NCI-H1436 treated with DMSO at 0.1 percent for 48 hours (cell line): Measurements from ENCODE around the gene CNIH3.
"Not testable (repeated sequence)": the region's sequence is repeated elsewhere in the genome, so short reads cannot be mapped to it uniquely, and the experiment has no call there.

Source experiments
- DNase-seq: peaks from one replicate; lab custom pipeline; 2025; lab: John Stamatoyannopoulos, UW

The CNIH3 gene

GRCh38 chr1:224643653-224644052 is 27.5 kb downstream of the CNIH3 start:
- no peak for DNase-seq

- DNase-seq = no peak
These were observed 28.5 kb downstream of the CNIH3 start for GRCh38 chr1:224644553-224645154.

DNA sequence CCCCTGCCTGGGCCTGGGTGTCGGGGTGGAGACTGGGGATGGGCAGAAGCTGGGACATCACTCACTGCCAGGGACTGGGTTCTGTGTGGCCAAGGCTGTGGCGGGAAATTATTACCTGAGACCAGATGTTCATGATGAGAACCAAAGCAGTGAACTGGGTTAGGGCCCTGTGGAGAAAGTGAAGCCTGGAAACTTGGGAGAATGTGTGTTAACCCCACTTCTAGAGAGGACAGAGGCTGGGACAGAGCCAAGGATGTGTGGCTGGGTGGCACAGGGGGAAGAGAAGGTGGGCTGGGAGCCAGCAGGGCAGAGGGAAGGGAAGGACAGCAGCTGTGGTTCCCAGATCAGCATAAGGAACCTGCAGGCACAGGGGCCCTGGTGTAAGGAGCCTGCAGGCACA is 31.3 kb downstream of the CNIH3 start:
- DNase-seq = no peak

DNA sequence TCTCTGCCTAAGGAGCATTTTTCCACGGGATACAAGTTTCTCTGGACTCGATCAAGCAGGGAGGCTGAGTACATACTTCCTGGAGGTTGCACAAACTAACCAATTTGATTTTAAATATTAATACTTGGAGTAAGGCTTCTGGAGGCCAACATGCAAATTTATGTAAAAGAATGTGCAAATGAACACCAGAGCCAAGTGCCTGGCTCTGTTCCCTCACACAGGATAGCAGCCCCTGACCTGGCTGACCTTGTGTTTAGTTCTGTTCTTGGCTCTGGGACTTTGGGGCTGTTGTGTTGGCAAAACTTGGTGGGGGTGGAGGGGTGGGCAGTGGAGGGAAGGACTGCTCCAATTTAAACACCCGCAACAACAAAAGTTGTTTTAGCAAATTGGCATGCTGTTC is 34.2 kb downstream of the CNIH3 start:
- DNase-seq = no peak

- no peak for DNase-seq
These were observed 35.1 kb downstream of the CNIH3 start for GRCh38 chr1:224651188-224651587.

- no peak for DNase-seq
These were observed 40.3 kb downstream of the CNIH3 start for GRCh38 chr1:224656392-224656791.

DNA sequence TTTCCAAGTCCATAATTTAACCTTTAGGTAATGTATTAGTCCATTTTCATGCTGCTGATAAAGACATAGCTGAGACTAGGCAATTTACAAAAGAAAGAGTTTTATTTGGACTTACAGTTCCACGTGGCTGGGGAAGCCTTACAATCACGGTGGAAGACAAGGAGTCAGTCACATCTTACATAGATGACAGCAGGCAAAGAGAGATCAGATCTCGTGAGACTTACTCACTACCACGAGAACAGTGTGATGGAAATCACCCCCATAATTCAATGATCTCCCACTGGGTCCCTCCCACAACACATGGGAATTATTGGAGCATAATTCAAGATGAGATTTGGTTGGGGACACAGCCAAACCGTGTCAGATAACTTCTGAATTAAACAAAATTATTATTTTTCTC is 44.0 kb downstream of the CNIH3 start:
- DNase-seq = no peak

DNA sequence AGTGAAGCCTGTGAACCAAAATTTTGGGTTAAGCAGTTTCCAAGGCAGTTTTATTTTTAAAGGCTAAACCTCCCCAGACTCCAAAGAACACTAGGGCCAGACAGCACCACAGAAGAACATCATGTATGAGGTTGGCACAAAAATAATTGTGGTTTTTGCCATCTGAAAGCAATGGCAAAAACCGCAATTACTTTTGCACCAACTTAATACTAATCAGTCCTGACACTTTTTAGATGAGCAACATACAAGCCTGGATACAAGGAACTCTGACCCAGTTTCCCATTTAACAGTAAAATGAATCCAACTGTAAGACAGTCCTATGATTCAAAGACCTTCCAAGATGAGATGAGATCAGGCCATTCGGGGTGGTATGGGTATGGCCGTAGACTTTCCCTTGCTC is 46.8 kb downstream of the CNIH3 start:
- no peak for DNase-seq

- no peak for DNase-seq
These were observed 48.9 kb downstream of the CNIH3 start for GRCh38 chr1:224665016-224665415.

DNA sequence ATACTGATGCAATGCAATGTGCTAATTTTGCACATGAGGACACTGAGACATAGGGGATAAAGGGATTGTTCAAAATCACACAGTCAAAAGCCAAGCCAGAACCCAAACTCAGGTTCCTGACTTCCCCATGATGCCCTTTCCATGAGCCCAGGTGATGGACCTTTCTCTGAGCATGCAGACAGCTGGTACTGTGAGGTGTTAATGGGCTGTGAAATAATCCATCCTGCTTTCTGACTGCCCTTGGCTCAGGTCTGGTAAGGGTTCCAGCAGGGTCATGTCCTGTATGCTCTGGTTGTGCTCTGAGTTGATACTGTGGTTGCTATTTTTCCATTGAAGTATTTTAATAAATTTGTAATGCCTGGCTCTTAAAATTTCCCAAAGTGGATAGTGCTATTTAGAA is 50.0 kb downstream of the CNIH3 start:
- no peak for DNase-seq

DNA sequence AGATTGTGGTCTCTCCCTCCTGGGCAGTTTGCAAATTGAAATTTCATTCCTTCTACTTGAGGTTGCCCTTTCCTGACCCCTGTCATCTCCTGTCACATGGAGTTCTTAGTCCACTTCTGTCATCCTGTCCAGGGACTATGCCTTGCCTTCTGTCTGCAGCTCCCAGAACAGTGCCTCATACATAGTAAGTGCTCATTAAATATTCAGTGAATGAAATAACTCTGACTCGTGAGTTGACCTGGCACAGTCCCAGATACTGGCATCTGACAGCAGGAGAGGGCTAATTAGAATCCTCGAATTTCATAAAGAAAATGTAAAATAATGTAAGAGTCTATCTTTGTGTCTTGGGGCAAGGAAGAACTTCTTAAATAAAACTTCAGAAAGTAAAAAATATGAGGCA is 50.8 kb downstream of the CNIH3 start:
- DNase-seq = no peak

- DNase-seq = no peak
These were observed 52.9 kb downstream of the CNIH3 start for GRCh38 chr1:224668984-224669383.

GRCh38 chr1:224669403-224669802 is 53.3 kb downstream of the CNIH3 start:
- no peak for DNase-seq

GRCh38 chr1:224670506-224670905 is 54.4 kb downstream of the CNIH3 start:
- DNase-seq = no peak

- no peak for DNase-seq
These were observed 55.0 kb downstream of the CNIH3 start for GRCh38 chr1:224671076-224671475.

GRCh38 chr1:224673141-224673540 is 57.0 kb downstream of the CNIH3 start:
- DNase-seq = no peak

GRCh38 chr1:224675590-224675989 is 59.5 kb downstream of the CNIH3 start:
- DNase-seq = no peak

GRCh38 chr1:224676551-224676950 is 60.4 kb downstream of the CNIH3 start:
- DNase-seq = no peak

DNA sequence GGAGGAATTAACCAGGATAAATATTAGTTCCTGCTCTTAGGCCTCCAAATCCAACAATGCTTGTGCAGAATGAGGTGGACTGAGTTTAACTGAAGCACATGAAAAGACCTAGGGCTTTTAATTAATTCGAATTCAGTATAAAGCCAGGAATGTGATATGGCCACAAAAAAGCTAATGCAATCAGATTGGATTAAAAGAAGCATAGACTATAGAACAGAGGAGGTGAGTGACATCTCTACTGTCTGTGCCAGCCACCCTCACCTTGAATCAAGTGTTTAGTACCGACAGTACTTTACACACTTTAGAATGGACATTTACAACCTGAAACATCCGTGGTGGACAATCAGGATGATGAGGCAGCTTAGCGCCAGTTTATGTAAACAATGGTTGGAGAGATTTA is 62.1 kb downstream of the CNIH3 start:
- DNase-seq = no peak

DNA sequence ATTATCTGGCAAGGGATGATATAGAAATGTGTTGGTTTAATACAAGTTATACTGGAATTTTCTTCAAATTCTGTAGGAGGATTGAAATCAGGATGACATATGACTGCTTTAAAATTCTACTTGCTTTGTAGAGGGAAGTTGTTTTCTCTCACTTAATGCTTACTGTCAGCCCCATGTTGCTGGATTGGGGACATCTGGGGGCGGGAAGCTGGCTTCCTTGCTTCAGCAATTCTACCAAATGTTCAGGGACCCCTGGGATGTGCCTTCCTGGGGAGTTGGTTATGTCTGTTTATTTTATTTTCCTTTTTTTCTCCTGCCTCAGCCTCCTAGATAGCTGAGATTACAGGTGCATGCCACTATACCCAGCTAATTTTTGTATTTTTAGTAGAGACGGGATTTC is 63.5 kb downstream of the CNIH3 start:
- DNase-seq = no peak

GRCh38 chr1:224681816-224682215 is 65.7 kb downstream of the CNIH3 start:
- DNase-seq = no peak

DNA sequence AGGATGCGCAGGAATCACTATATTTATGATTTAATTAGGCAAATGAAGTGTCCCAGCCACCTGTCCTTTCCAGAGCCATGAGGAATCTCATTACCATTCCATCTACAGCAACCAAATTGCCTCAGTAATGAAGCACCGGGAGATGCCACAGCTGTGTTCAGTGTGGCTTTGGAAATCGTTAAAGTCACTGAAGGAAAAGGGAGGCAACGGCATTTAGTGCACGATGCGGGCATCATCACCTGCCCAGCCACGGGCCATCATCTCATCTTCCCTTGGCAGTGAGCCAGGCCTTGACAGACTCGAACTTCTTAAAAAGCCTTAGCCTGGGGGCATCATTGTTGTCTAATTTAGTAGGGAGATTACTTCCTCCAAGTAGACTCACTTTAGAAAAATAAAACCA is 67.8 kb downstream of the CNIH3 start:
- DNase-seq = no peak

DNA sequence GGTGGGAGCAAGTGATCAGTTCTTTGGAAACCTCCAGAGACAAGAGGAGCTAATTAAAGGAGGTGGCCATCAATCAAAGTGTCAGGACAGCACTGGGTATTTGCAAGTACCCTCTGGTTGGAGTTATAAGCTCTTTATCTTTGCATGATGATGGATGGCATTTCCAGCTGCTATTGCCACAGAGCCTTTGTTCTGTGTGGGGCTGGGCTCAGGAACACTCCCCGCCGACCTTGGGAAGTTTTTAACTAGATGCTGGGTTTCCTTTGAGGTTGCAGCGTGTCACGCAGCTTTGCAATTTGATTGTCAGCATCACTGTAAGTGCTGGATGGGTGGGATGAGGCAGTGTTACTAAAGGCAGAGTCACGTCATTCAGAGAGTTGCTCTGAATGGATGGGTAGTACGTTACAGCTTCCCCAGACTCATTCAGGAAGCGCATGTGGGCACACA is 68.9 kb downstream of the CNIH3 start:
- no peak for DNase-seq

DNA sequence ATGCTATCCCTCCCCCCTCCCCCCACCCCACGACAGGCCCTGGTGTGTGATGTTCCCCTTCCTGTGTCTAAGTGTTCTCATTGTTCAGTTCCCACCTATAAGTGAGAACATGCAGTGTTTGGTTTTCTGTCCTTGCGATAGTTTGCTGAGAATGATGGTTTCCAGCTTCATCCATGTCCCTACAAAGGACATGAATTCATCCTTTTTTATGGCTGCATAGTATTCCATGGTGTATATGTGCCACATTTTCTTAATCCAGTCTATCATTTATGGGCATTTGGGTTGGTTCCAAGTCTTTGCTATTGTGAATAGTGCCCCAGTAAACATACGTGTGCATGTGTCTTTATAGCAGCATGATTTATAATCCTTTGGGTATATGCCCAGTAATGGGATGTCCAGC is 70.0 kb downstream of the CNIH3 start:
- DNase-seq = not testable (repeated sequence)

GRCh38 chr1:224687465-224687864 is 71.3 kb downstream of the CNIH3 start:
- no peak for DNase-seq
